ENCODE measurements around the gene FAM204A.

The FAM204A gene

DNA sequence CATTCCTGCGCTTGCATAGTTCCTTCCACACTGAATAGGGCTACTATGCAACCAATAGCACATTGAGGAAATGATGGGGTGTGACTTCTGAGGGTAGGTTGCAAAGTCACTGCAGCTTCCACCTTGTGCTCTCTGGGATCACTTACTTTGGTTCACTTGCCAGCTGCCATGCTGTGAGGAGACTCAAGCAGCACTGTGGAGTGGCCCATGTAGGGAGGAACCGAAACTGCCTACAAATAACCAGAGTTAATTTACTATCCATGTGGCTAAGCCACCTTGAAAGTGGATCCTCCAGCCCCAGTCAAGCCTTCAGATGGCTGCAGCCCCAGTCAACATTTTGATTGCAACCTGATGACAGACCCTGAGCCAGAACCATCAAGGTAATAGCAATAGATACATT is 64.3 kb downstream of the FAM204A start:
- no peaks in the 10 kb centered on the region for H3K36me3 ChIP-seq
- H3K4me3 ChIP-seq (ENCODE audit: low read depth, low read length), result no peak overlapping the region
- TF ChIP-seq, protein P1, sequence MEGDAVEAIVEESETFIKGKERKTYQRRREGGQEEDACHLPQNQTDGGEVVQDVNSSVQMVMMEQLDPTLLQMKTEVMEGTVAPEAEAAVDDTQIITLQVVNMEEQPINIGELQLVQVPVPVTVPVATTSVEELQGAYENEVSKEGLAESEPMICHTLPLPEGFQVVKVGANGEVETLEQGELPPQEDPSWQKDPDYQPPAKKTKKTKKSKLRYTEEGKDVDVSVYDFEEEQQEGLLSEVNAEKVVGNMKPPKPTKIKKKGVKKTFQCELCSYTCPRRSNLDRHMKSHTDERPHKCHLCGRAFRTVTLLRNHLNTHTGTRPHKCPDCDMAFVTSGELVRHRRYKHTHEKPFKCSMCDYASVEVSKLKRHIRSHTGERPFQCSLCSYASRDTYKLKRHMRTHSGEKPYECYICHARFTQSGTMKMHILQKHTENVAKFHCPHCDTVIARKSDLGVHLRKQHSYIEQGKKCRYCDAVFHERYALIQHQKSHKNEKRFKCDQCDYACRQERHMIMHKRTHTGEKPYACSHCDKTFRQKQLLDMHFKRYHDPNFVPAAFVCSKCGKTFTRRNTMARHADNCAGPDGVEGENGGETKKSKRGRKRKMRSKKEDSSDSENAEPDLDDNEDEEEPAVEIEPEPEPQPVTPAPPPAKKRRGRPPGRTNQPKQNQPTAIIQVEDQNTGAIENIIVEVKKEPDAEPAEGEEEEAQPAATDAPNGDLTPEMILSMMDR (IDR thresholded peaks at IDR 0.05; ENCODE audit: low read depth, low read length), result no peak
- peaks cover 51% of the 10 kb centered on the region for H3K27me3 ChIP-seq (ENCODE audit: insufficient read depth, low read depth, severe bottlenecking)
- H3K9me3 ChIP-seq (ENCODE audit: severe bottlenecking), result no peaks in the 10 kb centered on the region
- H3K27ac ChIP-seq, result no peak overlapping the region
- no peak for DNase-seq

DNA sequence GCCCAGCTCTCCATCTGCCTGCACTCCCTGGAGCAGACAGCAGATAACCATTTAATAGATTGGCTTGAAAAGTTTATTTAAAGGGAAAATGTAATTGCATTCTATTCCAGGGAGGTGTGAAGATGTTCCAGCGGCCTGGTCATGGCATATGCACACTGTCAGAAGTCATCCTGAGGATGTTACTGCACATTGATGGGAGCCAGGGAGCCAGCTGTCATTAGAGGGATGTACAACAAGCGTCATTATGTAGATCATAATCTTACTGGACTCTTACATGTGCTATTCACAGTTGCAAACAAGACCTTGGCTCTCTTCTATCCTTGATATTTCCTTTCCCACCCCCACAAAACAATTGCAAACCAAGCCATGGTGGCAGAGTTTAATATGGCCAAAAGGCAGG is 65.4 kb downstream of the FAM204A start:
- DNase-seq, result no peak
- Histone ChIP-seq H3K27me3 (ENCODE audit: insufficient read depth, low read depth, severe bottlenecking) (peaks cover 57% of the 10 kb centered on the region), H3K9me3 (ENCODE audit: severe bottlenecking) (no peaks in the 10 kb centered on the region), H3K27ac (no peak overlapping the region), H3K4me3 (ENCODE audit: low read depth, low read length) (no peak overlapping the region), H3K36me3 (no peaks in the 10 kb centered on the region)
- TF ChIP-seq, protein P1 (IDR thresholded peaks at IDR 0.05; ENCODE audit: low read depth, low read length), result no peak

DNA sequence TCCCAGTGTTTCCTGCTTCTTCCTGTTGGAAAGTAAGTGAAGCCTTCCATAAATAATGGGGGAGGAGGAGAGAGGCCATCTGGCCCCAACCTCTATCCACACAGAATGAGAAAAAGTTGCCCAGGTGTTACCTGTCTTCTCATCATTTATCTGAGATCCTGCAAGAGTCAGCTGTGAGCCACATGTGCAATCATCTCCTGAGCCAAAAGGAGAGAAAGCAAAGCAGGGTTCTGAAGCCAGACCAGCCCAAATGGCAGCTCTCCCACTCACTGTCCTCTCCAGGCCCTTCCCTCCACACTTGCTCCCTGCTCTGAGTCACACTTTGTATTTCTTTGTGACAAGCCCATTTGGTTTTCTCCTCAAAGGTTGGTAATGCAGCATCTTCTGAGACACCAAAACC is 65.9 kb downstream of the FAM204A start:
- TF ChIP-seq, protein P1 (IDR thresholded peaks at IDR 0.05; ENCODE audit: low read depth, low read length), result no peak
- no peak overlapping the region for H3K4me3 ChIP-seq (ENCODE audit: low read depth, low read length)

DNA sequence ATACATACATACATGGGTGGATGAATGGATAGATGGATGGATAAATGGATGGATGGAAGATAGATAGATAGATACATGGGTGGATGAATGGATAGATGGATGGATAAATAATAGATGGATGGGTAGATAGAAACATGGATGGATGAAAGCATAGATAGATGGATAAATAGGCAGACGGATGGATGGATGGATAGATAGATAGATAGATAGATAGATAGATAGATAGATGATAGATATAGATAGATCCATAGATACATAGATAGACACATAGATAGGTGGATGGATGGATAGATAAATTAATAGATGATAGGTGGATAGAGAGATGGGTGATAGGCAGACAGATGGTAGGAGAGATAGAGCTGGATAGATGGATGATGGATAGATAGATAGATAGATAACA is 68.5 kb downstream of the FAM204A start:
- TF ChIP-seq, protein P1 (IDR thresholded peaks at IDR 0.05; ENCODE audit: low read depth, low read length), result no peak
- no peak for DNase-seq
- H3K36me3 ChIP-seq, result no peaks in the 10 kb centered on the region
- no peak overlapping the region for H3K27ac ChIP-seq
- peaks cover 57% of the 10 kb centered on the region for H3K27me3 ChIP-seq (ENCODE audit: insufficient read depth, low read depth, severe bottlenecking)
- no peak overlapping the region for H3K4me3 ChIP-seq (ENCODE audit: low read depth, low read length)
- H3K9me3 ChIP-seq (ENCODE audit: severe bottlenecking), result no peaks in the 10 kb centered on the region

More for the DNA sequence above, 65.9 kb downstream of the FAM204A start:
- Histone ChIP-seq H3K27ac (no peak overlapping the region), H3K36me3 (no peaks in the 10 kb centered on the region), H3K9me3 (ENCODE audit: severe bottlenecking) (no peaks in the 10 kb centered on the region), H3K27me3 (ENCODE audit: insufficient read depth, low read depth, severe bottlenecking) (peaks cover 58% of the 10 kb centered on the region)
- DNase-seq, result no peak

DNA sequence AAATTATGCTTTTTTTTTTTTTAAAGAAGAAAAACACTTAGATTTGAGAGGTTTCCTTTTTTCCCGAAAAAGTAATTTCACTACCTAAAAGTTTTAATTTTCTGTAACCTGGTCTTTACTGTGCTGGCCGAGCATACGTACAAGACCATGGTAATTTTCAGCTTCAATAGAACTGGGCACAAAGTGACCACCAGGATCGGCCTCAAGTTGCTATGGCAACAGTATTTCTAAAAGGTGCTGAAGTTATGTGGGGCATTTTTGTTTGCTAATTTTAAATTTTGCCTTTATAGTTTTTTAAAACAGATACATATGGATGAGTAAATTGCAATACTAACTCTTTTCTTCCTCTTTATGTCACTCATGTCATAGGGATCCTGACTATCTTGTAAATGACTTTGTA is 69.4 kb downstream of the FAM204A start:
- no peaks in the 10 kb centered on the region for H3K9me3 ChIP-seq (ENCODE audit: severe bottlenecking)
- DNase-seq, result no peak
- H3K27ac ChIP-seq, result no peak overlapping the region
- TF ChIP-seq, protein P1 (IDR thresholded peaks at IDR 0.05; ENCODE audit: low read depth, low read length), result no peak
- H3K4me3 ChIP-seq (ENCODE audit: low read depth, low read length), result no peak overlapping the region
- peaks cover 65% of the 10 kb centered on the region for H3K27me3 ChIP-seq (ENCODE audit: insufficient read depth, low read depth, severe bottlenecking)
- no peaks in the 10 kb centered on the region for H3K36me3 ChIP-seq

DNA sequence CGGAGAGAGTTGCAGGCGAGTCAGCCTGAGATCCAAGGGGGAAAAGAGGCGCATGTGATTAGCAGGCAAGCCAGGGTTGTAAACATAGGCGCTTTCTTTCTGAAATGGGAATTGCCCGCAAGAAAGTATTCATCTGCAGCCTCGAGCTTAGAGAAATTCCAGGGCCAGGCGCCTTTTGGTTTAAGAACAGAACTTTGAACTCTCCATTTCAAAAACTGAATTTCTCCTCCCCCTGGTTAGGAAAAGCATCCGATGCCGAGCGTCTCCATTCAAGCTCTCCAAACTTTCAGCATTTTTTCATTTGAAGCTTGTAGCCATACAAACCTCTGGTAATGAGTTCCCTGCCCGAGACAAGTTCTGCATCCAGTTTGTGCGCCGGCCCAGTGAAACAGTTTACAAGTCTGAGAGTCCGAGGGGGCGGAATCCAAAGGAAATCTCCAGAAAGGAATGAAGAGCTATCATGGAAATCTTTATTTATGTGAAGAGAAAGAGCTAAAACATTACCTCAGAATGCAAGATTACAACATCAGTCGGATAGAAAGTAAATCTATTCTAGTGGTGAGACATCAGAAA is 69.9 kb downstream of the FAM204A start:
- no peak overlapping the region for H3K27ac ChIP-seq
- no peaks in the 10 kb centered on the region for H3K9me3 ChIP-seq (ENCODE audit: severe bottlenecking)
- H3K36me3 ChIP-seq, result no peaks in the 10 kb centered on the region
- no peak overlapping the region for H3K4me3 ChIP-seq (ENCODE audit: low read depth, low read length)
- TF ChIP-seq, protein P1 (IDR thresholded peaks at IDR 0.05; ENCODE audit: low read depth, low read length), result no peak
- peaks cover 70% of the 10 kb centered on the region for H3K27me3 ChIP-seq (ENCODE audit: insufficient read depth, low read depth, severe bottlenecking)
- DNase-seq, result no peak

Data from WERI-Rb-1 (cell line).